Measurements from ENCODE around the gene ADD2.

- no peak for TF ChIP-seq CTCF (IDR thresholded peaks at IDR 0.05; ENCODE audit: insufficient read depth, low read depth, low read length)
- TF ChIP-seq EZH2 (IDR thresholded peaks at IDR 0.05; ENCODE audit: insufficient read depth, low read length), result no peak
Measured at GRCh38 chr2:70808983-70809958, 41.3 kb upstream of the ADD2 start.
